Upper lobe of right lung (tissue), 1 donor: Measurements from ENCODE around the gene SUGCT. TPM values are rescaled to one million over a fixed set of nuclear protein-coding genes. Genes with fewer than 3 reads are reported as not detected.

Source experiments
- ATAC-seq: fragments of 200-7000 bp; cut with Tn5 transposase; one replicate; pipeline ENCODE4 v1.9.1; 2020; ENCODE audit warnings: mild to moderate bottlenecking, moderate library complexity
- DNase-seq: peaks from one replicate; pipeline ENCODE4 v3.0.0-alpha.2; 2020
- H3K27ac ChIP-seq: fragments of 200-600 bp; one replicate; pipeline ENCODE4 v1.8.0; 2022
- H3K27me3 ChIP-seq: fragments of 200-600 bp; one replicate; pipeline ENCODE4 v1.8.0; 2022; ENCODE audit warnings: mild to moderate bottlenecking
- H3K36me3 ChIP-seq: fragments of 200-600 bp; one replicate; pipeline ENCODE4 v1.8.0; 2022
- H3K4me1 ChIP-seq: fragments of 200-600 bp; one replicate; pipeline ENCODE4 v1.8.0; 2022
- H3K4me3 ChIP-seq: fragments of 200-600 bp; one replicate; pipeline ENCODE4 v1.8.0; 2022; ENCODE audit warnings: mild to moderate bottlenecking
- H3K9me3 ChIP-seq: fragments of 200-600 bp; one replicate; pipeline ENCODE4 v1.8.0; 2022
- intact Hi-C: fragments of 100-400 bp; cut with DNase I; formaldehyde crosslinking; loops from one replicate; pipeline ENCODE4 v1.11.0; 2022
- total RNA-seq: library from RNA; stranded (reverse); fragmentation: NEBNext Ultra II Directional; extraction: Animal tissue kit (Norgen Biotek cat#: 25700); gene quantifications from one replicate; pipeline ENCODE4 v1.2.1, GENCODE V29; 2021
- TF ChIP-seq, protein P1 (sequence below): fragments of 200-600 bp; IDR thresholded peaks from one replicate; pipeline ENCODE4 v1.8.0; 2022; ENCODE audit warnings: antibody characterized with exemption
- donor health status: DM: no; HTN: yes; CAD: no; lungs with severe emphysema.

Gene SUGCT
- total RNA-seq, 1 donor from 2014 or later = 4.1 TPM

- TF ChIP-seq, protein P1, sequence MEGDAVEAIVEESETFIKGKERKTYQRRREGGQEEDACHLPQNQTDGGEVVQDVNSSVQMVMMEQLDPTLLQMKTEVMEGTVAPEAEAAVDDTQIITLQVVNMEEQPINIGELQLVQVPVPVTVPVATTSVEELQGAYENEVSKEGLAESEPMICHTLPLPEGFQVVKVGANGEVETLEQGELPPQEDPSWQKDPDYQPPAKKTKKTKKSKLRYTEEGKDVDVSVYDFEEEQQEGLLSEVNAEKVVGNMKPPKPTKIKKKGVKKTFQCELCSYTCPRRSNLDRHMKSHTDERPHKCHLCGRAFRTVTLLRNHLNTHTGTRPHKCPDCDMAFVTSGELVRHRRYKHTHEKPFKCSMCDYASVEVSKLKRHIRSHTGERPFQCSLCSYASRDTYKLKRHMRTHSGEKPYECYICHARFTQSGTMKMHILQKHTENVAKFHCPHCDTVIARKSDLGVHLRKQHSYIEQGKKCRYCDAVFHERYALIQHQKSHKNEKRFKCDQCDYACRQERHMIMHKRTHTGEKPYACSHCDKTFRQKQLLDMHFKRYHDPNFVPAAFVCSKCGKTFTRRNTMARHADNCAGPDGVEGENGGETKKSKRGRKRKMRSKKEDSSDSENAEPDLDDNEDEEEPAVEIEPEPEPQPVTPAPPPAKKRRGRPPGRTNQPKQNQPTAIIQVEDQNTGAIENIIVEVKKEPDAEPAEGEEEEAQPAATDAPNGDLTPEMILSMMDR = no peak
- Histone ChIP-seq H3K9me3 (no peaks in the 10 kb centered on the region), H3K27ac (no peak overlapping the region), H3K27me3 (no peaks in the 10 kb centered on the region), H3K4me1 (no peaks in the 10 kb centered on the region), H3K36me3 (peaks cover 49% of the 10 kb centered on the region), H3K4me3 (no peak overlapping the region)
- DNase-seq = no peak
- ATAC-seq = no peak
- intact Hi-C loops = no loop called here
Observed at GRCh38 chr7:40097728-40098127, 37.1 kb upstream of the SUGCT start.

- intact Hi-C loops = no loop called here
- no peak for ATAC-seq
- no peaks in the 10 kb centered on the region for H3K4me1 ChIP-seq
Observed at GRCh38 chr7:40098810-40099209, 36.0 kb upstream of the SUGCT start.

DNA sequence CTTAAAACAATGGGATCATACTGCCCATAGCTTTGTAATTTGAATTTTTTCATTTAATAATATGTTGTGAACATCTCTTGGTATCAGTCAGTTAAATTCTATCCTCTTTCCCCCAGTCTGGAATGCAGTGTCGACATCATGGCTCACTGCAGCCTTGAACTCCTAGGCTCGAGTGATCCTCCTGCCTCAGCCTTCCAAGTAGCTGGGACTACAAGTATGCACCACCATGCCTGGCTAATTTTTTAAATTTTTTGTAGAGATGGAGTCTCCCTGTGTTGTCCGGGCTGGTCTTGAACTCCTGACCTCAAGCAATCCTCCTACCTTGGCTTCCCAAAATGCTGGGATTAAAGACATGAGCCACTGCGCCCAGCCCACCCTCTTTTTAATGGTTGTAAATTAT is 35.0 kb upstream of the SUGCT start:
- TF ChIP-seq, protein P1 = no peak
- H3K4me3 ChIP-seq = no peak overlapping the region
- no peaks in the 10 kb centered on the region for H3K27me3 ChIP-seq
- intact Hi-C loops = no loop called here
- H3K4me1 ChIP-seq = no peaks in the 10 kb centered on the region
- H3K36me3 ChIP-seq = peaks cover 28% of the 10 kb centered on the region
- ATAC-seq = no peak
- no peak overlapping the region for H3K27ac ChIP-seq
- no peaks in the 10 kb centered on the region for H3K9me3 ChIP-seq
- DNase-seq = no peak

More at GRCh38 chr7:40098810-40099209, 36.0 kb upstream of the SUGCT start:
- H3K9me3 ChIP-seq = no peaks in the 10 kb centered on the region
- TF ChIP-seq, protein P1 = no peak
- H3K27me3 ChIP-seq = no peaks in the 10 kb centered on the region
- no peak overlapping the region for H3K27ac ChIP-seq
- peaks cover 38% of the 10 kb centered on the region for H3K36me3 ChIP-seq
- H3K4me3 ChIP-seq = no peak overlapping the region
- no peak for DNase-seq

DNA sequence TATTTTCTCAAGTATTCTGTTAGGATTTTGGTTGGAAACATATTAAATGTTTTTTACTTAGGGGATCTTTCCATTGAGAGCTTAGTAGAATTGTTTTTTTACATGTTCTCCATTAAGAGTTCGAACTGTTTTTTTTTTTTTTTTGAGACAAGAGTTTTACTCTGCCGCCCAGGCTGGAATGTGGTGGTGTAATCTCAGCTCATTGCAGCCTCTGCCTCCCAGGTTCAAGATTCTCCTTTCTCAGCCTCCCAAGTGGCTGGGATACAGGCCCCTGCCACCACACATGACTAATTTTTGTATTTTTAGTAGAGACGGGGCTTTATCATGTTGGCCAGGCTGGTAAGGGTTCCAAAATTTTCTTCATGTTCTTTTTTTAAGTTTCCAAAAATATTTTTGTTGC is 33.6 kb upstream of the SUGCT start:
- intact Hi-C loops = no loop called here
- Histone ChIP-seq H3K27ac (no peak overlapping the region), H3K36me3 (peaks cover 15% of the 10 kb centered on the region), H3K4me3 (no peak overlapping the region), H3K9me3 (no peaks in the 10 kb centered on the region), H3K27me3 (no peaks in the 10 kb centered on the region), H3K4me1 (no peaks in the 10 kb centered on the region)
- ATAC-seq (no peak), DNase-seq (no peak)
- TF ChIP-seq, protein P1 = no peak

GRCh38 chr7:40102897-40103296 is 31.9 kb upstream of the SUGCT start:
- no peaks in the 10 kb centered on the region for H3K27me3 ChIP-seq
- no peak for ATAC-seq
- TF ChIP-seq, protein P1 = no peak

GRCh38 chr7:40105879-40106473 is 28.8 kb upstream of the SUGCT start:
- no peaks in the 10 kb centered on the region for H3K9me3 ChIP-seq
- TF ChIP-seq, protein P1 = no peak
- H3K36me3 ChIP-seq = no peaks in the 10 kb centered on the region
- no peak overlapping the region for H3K27ac ChIP-seq
- no peak for ATAC-seq
- no peak for DNase-seq
- H3K4me1 ChIP-seq = no peaks in the 10 kb centered on the region
- no peaks in the 10 kb centered on the region for H3K27me3 ChIP-seq
- intact Hi-C loops = no loop called here
- H3K4me3 ChIP-seq = no peak overlapping the region

More at GRCh38 chr7:40102897-40103296, 31.9 kb upstream of the SUGCT start:
- no peak overlapping the region for H3K27ac ChIP-seq
- no peaks in the 10 kb centered on the region for H3K9me3 ChIP-seq
- H3K4me1 ChIP-seq = no peaks in the 10 kb centered on the region
- intact Hi-C loops = no loop called here
- no peak overlapping the region for H3K4me3 ChIP-seq
- DNase-seq = no peak
- no peaks in the 10 kb centered on the region for H3K36me3 ChIP-seq
